Measurements from ENCODE around the gene LSM4. TPM values are rescaled to one million over a fixed set of nuclear protein-coding genes. Genes with fewer than 3 reads are reported as not detected.

LSM4 gene
- total and polyA plus RNA-seq, 2 of the 13 experiments (the other 11 are each of a cell fraction or from before 2014, with no cell fraction given): 65.8 to 166 TPM

DNA sequence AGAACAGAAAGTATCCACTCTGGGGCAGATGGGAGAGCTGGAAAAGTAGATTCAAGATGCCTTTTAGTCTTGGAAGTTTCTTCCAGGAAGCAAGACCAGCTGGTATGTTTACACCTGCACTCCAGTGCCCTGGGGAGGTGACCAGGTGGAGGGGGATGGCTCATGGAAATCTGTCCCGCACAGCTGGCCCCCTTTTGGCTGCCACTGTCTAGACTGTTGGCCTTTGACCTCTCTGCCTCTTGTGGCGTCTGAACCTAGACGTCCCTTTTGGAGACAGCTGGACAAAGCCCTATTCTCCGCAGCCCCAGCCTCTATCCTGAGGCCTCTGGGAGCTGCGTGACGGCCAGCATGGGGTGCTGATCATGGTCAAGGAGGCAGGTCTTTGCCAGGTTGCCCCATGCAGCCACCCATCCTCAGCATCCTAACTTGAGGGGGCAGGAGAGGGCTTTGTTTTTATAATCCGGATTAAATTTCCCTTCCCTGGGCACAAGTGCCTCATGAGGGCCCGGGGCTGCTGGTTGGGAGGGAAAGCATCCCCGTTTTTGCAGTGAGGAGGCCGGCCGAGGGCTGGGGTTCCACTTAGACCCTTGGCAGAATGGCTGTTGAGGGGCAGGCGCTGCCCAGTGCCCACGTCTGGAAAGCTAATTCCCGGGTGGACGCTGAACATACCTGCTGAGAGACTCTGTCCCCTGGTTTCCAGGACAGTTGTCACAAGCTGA lies 45.8 kb upstream of the LSM4 start:
- CTCF ChIA-PET (ENCODE audit: low intra/inter-chr PET ratio, low total read pairs): no interaction called here
- no peaks in the 10 kb centered on the region for H3K9me3 ChIP-seq (ENCODE audit: low read length)
- peaks cover 2% of the 10 kb centered on the region for H3K79me2 ChIP-seq (ENCODE audit: insufficient read depth, low read length)
- peak overlapping the region; percentile 19 for H3K27ac ChIP-seq (ENCODE audit: extremely low read length, insufficient read depth, low read length)
- no peak for ATAC-seq
- H3K36me3 ChIP-seq (replicated peaks in 1 of 2; ENCODE audit: control insufficient read depth in 1 of 2, insufficient read depth in 2 of 2, low read length in 2 of 2): peaks cover 0 to 14% of the 10 kb centered on the region in 2 experiments; a peak in 2 of 5 replicates
- no peak overlapping the region for H3K4me3 ChIP-seq (replicated peaks in 1 of 3; ENCODE audit: insufficient read depth in 1 of 3, low read depth in 2 of 3, low read length in 3 of 3)
- WGBS (ENCODE audit: low lambda C conversion rate): 78% methylated on average over 5 of the region's 15 CpGs
- no TSS peak for BruUV-seq (replicated peaks)
- DNase-seq (ENCODE audit: low spot score): peak; percentile 39
- POLR2A ChIA-PET: interaction anchor here (17.4 kb wide), 1 partner anchor 17 kb away, joined by 514 read pairs; the partner anchor contains the start of gene GDF15
- FAIRE-seq: no peak
- H3K4me2 ChIP-seq (ENCODE audit: low read depth, low read length): peak overlapping the region; percentile 14; the same call in 1 of the 2 replicates
- no peaks in the 10 kb centered on the region for H4K20me1 ChIP-seq (ENCODE audit: insufficient read depth, low read length)
- H3K27me3 ChIP-seq (ENCODE audit: control insufficient read depth in 1 of 2, insufficient read depth in 2 of 2, low read length in 2 of 2): no peaks in the 10 kb centered on the region
- intact Hi-C loops (cut with micrococcal nuclease; ENCODE audit: unreplicated experiment): no loop called here
- peak overlapping the region; percentile 25; the same call in 1 of the 2 replicates for H3K9ac ChIP-seq (ENCODE audit: insufficient read depth, low read depth, low read length)
- no peak overlapping the region for H2AFZ ChIP-seq (ENCODE audit: low read length)
- peaks cover 82% of the 10 kb centered on the region for H3K4me1 ChIP-seq (ENCODE audit: insufficient read depth, low read length)
- in situ Hi-C loops (cut with HindIII; ENCODE audit: extremely low pct_ligation_motif_present, low pct_unique_long_range_greater_than_20kb): no loop called here
- TF ChIP-seq, protein P1, sequence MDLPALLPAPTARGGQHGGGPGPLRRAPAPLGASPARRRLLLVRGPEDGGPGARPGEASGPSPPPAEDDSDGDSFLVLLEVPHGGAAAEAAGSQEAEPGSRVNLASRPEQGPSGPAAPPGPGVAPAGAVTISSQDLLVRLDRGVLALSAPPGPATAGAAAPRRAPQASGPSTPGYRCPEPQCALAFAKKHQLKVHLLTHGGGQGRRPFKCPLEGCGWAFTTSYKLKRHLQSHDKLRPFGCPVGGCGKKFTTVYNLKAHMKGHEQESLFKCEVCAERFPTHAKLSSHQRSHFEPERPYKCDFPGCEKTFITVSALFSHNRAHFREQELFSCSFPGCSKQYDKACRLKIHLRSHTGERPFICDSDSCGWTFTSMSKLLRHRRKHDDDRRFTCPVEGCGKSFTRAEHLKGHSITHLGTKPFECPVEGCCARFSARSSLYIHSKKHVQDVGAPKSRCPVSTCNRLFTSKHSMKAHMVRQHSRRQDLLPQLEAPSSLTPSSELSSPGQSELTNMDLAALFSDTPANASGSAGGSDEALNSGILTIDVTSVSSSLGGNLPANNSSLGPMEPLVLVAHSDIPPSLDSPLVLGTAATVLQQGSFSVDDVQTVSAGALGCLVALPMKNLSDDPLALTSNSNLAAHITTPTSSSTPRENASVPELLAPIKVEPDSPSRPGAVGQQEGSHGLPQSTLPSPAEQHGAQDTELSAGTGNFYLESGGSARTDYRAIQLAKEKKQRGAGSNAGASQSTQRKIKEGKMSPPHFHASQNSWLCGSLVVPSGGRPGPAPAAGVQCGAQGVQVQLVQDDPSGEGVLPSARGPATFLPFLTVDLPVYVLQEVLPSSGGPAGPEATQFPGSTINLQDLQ (CRISPR knock-in tag; IDR thresholded peaks at IDR 0.05): no peak
- TF ChIP-seq, protein P2, sequence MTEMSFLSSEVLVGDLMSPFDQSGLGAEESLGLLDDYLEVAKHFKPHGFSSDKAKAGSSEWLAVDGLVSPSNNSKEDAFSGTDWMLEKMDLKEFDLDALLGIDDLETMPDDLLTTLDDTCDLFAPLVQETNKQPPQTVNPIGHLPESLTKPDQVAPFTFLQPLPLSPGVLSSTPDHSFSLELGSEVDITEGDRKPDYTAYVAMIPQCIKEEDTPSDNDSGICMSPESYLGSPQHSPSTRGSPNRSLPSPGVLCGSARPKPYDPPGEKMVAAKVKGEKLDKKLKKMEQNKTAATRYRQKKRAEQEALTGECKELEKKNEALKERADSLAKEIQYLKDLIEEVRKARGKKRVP (CRISPR knock-in tag; IDR thresholded peaks at IDR 0.05): no peak
- TF ChIP-seq NCOA5 (CRISPR knock-in tag; IDR thresholded peaks at IDR 0.05) (no peak), MBD4 (IDR thresholded peaks at IDR 0.05; ENCODE audit: borderline replicate concordance, low read length) (no peak), ZNF343 (CRISPR knock-in tag; IDR thresholded peaks at IDR 0.05) (no peak), SP140L (CRISPR knock-in tag; IDR thresholded peaks at IDR 0.05; ENCODE audit: borderline replicate concordance) (no peak), ZNF782 (CRISPR knock-in tag; IDR thresholded peaks at IDR 0.05; ENCODE audit: borderline replicate concordance) (no peak), ZNF619 (CRISPR knock-in tag; IDR thresholded peaks at IDR 0.05) (no peak), ZNF382 (CRISPR knock-in tag; IDR thresholded peaks at IDR 0.05; ENCODE audit: borderline replicate concordance) (no peak), HNF4G (IDR thresholded peaks at IDR 0.05; ENCODE audit: borderline replicate concordance, low read depth, low read length) (peak; percentile 25; the same call in 1 of the 2 replicates), HNF4G (CRISPR knock-in tag; IDR thresholded peaks at IDR 0.05; ENCODE audit: borderline replicate concordance, low read depth) (no peak), MIER2 (CRISPR knock-in tag; IDR thresholded peaks at IDR 0.05) (no peak), SRSF9 (IDR thresholded peaks at IDR 0.05; ENCODE audit: borderline replicate concordance, insufficient read depth, low read depth, low read length, poor library complexity, severe bottlenecking) (no peak), ZNF3 (CRISPR knock-in tag; IDR thresholded peaks at IDR 0.05) (no peak), PAF1 (CRISPR knock-in tag; IDR thresholded peaks at IDR 0.05) (no peak), EZH2 (conservative IDR thresholded peaks at IDR 0.05; ENCODE audit: low read depth, low read length) (no peak), KAT7 (CRISPR knock-in tag; IDR thresholded peaks at IDR 0.05; ENCODE audit: borderline replicate concordance) (no peak)
- TF ChIP-seq, protein P3, sequence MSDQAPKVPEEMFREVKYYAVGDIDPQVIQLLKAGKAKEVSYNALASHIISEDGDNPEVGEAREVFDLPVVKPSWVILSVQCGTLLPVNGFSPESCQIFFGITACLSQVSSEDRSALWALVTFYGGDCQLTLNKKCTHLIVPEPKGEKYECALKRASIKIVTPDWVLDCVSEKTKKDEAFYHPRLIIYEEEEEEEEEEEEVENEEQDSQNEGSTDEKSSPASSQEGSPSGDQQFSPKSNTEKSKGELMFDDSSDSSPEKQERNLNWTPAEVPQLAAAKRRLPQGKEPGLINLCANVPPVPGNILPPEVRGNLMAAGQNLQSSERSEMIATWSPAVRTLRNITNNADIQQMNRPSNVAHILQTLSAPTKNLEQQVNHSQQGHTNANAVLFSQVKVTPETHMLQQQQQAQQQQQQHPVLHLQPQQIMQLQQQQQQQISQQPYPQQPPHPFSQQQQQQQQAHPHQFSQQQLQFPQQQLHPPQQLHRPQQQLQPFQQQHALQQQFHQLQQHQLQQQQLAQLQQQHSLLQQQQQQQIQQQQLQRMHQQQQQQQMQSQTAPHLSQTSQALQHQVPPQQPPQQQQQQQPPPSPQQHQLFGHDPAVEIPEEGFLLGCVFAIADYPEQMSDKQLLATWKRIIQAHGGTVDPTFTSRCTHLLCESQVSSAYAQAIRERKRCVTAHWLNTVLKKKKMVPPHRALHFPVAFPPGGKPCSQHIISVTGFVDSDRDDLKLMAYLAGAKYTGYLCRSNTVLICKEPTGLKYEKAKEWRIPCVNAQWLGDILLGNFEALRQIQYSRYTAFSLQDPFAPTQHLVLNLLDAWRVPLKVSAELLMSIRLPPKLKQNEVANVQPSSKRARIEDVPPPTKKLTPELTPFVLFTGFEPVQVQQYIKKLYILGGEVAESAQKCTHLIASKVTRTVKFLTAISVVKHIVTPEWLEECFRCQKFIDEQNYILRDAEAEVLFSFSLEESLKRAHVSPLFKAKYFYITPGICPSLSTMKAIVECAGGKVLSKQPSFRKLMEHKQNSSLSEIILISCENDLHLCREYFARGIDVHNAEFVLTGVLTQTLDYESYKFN (CRISPR knock-in tag; conservative IDR thresholded peaks at IDR 0.05): no peak
